ENCODE measurements around the gene NTRK3.

NTRK3 gene

GRCh38 chr15:88029696-88030095 lies 226.8 kb downstream of the NTRK3 start:
- DNase-seq (ENCODE audit: low read depth in 2 of 2) = no peak

DNA sequence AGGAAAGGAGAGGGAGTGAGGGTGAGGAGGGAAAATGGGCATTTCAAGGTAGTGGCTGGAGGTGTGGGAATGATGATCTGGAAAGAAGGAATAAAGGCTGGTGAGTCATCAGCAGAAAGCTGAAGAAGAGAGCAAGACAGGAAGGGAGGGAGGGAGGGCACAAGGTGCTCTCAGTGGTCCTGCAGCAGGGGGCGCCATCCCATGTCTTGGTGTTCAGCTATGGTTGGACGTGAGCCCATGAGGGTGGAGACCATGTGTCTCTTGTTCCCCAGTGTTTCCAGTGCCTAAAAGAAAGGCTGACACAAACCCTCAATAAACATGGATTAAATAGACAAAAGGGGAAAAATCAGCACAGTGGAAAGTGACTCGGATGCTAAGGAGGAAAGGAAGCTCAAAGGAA lies 228.5 kb downstream of the NTRK3 start:
- DNase-seq (ENCODE audit: low read depth in 2 of 2) = no peak

DNA sequence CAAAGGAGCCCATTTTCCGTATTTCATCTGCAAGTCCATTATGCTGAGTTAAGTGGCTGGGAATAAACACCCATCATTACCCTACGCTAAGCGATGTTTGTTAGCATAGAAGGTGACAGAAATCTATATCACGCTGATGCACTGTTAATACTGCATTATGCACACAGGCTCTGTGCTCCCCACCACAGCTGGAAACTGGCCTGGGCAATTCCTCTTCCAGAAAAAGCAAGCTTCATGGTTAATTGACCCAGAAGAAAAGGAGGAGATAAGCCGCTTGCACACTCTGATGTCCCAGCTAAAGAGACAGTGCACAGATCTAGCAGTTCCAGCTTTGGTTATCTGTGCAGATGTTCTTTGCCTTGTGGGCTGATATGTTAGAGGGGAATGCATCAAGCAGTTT lies 232.6 kb downstream of the NTRK3 start:
- DNase-seq (ENCODE audit: low read depth in 2 of 2) = no peak

DNA sequence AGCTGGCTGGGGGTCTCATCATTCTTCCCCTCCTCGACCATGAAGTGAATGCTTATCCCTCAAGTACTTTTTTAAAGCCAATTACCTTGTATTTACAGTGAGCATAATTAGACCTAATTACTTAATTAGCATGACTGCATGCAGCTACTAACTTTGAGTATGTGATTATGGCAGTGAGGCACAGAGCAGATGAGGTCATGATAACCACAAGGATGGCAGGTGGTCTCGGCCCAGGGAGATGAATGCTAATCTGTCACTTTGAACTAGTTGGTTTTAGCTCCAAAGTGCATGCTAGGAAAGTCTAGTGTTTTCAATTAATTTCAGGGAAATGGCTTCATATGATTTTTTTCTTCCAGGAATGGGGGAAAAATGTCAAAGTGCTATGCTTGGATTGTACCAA lies 233.8 kb downstream of the NTRK3 start:
- no peak for DNase-seq (ENCODE audit: low read depth in 2 of 2)

- DNase-seq (ENCODE audit: low read depth in 2 of 2) = no peak
Measured at GRCh38 chr15:88021601-88022000, 234.9 kb downstream of the NTRK3 start.

- DNase-seq (ENCODE audit: low read depth in 2 of 2) = no peak
Measured at GRCh38 chr15:88020806-88021205, 235.7 kb downstream of the NTRK3 start.

- DNase-seq (ENCODE audit: low read depth in 2 of 2) = no peak
Measured at GRCh38 chr15:88019656-88020055, 236.9 kb downstream of the NTRK3 start.

DNA sequence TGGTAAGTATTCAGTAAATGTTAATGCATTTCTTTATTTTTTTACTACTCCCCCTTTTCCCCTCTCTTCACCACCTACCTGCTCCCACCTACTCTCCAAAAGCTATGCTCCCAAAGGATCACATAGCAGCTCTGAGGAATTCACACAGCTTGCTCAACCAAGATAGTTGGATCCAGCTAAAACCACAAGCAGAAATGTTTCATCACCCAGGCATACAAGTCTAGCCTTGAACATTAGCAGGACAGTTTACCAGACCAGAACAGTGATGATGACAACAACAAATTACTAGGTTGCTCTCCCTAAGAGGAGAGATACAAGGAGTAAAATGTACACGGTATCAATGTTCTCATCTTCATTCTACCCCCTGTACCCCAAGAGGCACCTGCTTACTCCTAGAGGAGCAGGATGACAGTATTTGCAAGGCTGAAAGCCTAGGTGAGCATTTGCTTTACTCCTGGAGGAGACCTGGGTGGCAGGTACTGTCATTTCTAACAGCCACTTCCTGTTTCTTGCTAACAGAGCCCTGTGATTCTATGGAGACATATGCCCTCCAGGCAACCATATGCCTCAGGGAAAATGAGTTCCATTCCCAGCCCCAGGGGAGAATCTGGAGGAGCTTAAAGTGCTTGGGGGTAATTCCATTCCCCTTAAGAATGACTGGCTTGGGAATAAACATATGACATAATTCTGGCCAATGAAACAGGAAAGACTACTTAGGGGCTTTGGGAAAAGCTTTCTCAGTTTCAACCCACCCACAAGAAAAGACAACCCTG lies 237.5 kb downstream of the NTRK3 start:
- DNase-seq (ENCODE audit: low read depth in 2 of 2) = no peak

DNA sequence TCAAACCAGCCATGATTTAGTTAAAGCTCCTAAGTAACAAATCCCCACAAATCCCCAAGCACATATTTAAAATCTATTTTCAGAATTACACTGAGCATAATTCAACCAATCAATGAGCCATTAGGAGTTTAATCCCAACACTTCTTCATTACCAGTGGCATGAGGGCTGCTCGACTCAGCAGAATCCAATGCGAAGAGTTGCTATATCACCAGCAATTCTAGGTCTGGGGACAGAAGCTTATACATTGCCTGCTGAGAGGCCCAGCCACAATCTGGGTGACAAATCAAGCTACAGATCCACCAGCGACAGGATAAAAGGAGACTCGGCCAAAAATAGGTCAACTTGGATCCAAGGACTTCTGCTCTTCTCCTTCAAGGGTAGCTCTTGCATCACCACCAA lies 238.8 kb downstream of the NTRK3 start:
- no peak for DNase-seq (ENCODE audit: low read depth in 2 of 2)

- no peak for DNase-seq (ENCODE audit: low read depth in 2 of 2)
Measured at GRCh38 chr15:88016406-88016805, 240.1 kb downstream of the NTRK3 start.

GRCh38 chr15:88015228-88015860 lies 241.2 kb downstream of the NTRK3 start:
- DNase-seq (ENCODE audit: low read depth in 2 of 2) = no peak

DNA sequence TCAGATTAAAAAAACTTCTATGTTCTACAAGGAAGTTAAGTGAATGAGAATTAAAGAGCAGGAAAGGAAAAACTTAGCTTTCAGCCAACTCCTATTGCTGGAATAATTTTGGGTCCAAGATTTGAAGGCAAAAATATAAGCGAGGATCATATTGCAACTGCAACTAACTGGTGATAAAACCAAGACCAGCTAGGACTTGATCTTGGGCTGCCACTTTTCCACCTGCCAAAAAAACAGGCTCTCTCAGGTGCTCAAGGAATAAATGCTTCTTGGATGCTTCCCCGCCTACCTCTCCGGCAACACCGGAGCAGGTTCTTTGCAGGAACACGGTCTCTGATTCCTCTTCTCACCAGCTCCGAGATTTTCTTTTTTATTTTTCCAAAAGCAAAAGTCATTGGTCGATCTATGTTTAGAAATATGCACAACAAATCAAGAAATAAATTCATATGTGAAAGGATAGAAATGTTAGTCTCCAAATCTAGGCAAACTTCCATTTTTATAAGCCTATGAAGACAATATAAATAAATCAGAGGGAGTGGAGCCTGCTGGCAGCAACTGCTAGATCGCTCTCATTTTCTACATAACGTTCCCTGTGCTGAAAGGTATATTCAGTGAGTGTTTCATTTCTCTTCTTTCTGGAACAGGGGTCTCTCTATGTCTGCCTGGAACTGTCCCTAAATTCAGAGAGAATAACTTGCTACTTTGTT lies 241.9 kb downstream of the NTRK3 start:
- no peak for DNase-seq (ENCODE audit: low read depth in 2 of 2)

DNA sequence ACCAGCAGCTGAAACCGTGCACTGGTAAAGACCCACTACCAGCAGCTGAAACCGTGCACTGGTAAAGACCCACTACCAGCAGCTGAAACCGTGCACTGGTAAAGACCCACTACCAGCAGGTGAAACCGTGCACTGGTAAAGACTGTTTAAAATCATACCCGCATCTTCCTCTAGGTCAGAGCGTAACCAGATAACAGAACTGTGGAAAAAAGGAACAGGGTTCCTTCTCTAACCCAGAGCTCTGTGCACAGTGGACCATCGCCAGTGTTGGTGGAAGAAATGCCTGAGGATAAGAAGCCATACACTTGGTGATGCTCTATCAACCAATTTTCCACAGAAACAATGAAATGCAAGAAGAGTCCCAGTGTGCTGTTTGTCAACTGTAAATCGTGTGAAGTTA lies 243.4 kb downstream of the NTRK3 start:
- no peak for DNase-seq (ENCODE audit: low read depth in 2 of 2)

- DNase-seq (ENCODE audit: low read depth in 2 of 2) = no peak
Measured at GRCh38 chr15:88012688-88013087, 243.9 kb downstream of the NTRK3 start.

DNA sequence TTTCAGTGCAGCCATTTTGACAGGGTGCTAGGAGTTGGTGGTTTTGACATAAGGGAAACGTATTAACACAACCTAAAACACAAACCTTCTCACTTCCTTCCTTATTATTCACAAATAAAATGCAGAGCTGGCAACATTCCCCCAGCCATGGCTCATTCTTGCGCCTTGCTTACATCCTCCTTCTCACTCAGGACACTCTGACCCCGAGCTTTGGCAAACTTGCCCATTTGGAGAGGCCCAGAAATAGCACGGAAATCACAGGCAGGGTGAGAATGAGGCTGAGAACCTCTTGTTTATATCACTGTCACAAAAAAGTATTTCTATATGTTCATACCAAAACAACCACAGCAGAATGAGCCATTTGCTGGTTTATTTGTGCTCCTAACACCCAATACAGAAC lies 244.3 kb downstream of the NTRK3 start:
- no peak for DNase-seq (ENCODE audit: low read depth in 2 of 2)

DNA sequence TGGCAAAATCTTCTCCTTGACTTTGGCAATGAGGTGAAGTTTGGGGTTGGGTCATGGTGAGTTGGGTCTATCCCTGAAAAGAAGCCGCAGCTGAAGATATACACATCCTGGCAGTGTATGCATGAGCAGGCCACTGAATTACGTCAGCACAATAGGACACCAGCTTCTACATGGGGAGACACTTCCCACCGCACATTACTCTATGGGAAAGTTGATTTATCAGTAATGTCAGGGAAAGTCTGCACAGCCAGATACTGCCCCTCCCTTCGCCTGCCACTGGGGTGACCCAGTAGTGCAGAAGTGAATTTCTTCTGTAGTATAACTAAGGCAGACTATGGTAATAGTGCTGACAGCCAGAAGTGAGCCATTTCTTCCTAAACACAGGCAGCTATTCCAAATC lies 245.0 kb downstream of the NTRK3 start:
- DNase-seq (ENCODE audit: low read depth in 2 of 2) = no peak

- no peak for DNase-seq (ENCODE audit: low read depth in 2 of 2)
Measured at GRCh38 chr15:88006146-88006545, 250.4 kb downstream of the NTRK3 start.

GRCh38 chr15:88004399-88004798 lies 252.1 kb downstream of the NTRK3 start:
- DNase-seq (ENCODE audit: low read depth in 2 of 2) = no peak

DNA sequence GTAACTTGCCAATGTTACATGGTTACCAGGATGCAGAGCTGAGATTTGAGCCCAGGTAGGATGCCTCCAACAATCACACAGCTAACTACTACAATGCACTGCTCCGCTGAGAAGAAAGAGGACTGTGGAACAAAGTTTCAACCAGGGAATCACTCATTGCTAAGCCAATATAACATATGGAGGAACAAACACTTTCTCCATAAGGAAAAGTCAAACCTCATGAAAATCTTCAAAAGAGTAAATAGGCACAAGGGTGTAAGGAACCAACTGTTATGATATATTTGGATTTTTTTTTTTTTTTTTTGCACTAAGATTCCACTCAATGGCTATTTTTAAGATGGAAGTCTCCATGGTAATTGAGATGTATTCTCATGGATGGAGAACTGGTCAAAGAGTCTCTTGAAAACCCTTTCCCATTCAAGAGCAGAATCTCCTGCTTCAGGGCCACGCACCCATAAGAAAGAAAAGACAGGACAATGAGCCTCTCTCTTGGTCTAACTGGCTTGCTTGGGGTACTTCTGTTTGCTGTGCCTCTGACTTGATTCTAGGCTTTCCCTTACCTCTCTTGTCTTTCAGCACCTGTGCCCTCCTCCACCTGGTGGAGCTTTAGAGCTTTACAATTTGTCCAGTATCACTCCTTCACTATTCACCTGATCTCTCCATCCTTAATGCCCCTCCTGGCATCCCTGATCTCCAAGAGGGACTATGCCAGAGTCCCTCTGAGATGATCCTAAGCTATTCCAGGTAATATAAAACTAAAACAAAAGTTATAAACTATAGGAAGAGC lies 252.8 kb downstream of the NTRK3 start:
- DNase-seq (ENCODE audit: low read depth in 2 of 2) = no peak

DNA sequence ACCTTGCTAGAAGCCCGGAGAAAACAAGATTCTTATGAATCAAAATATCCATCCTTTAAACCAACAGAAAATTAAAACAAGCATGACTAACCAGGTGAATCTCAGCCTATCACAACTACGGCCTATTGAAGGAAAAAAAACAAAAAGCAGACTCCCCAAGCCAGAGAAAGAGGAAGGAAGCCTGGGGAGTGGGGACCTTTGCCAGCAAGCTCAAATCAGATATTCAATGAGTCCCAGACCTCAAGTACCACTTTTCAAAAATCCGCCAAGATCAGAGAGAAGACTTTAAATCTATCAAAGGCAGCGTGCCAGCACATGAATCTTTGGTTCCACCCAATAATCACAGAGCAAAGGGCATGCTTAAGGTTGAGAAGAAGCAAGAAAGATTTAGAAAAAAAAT lies 253.8 kb downstream of the NTRK3 start:
- DNase-seq (ENCODE audit: low read depth in 2 of 2) = no peak

GRCh38 chr15:87998630-87999029 lies 257.9 kb downstream of the NTRK3 start:
- DNase-seq (ENCODE audit: low read depth in 2 of 2) = no peak

- DNase-seq (ENCODE audit: low read depth in 2 of 2) = no peak
Measured at GRCh38 chr15:87986776-87987175, 269.8 kb downstream of the NTRK3 start.

Measured in activated CD4-positive, alpha-beta T cell treated with anti-CD3 and anti-CD28 coated beads for 24 hours (primary cell).